Medulla oblongata (tissue), 1 donor: ENCODE measurements around the gene BRICD5.

Source experiments
- DNase-seq: peaks from one replicate; pipeline ENCODE4 v3.0.0-alpha.2; 2015; ENCODE audit errors: extremely low spot score

BRICD5 gene

DNA sequence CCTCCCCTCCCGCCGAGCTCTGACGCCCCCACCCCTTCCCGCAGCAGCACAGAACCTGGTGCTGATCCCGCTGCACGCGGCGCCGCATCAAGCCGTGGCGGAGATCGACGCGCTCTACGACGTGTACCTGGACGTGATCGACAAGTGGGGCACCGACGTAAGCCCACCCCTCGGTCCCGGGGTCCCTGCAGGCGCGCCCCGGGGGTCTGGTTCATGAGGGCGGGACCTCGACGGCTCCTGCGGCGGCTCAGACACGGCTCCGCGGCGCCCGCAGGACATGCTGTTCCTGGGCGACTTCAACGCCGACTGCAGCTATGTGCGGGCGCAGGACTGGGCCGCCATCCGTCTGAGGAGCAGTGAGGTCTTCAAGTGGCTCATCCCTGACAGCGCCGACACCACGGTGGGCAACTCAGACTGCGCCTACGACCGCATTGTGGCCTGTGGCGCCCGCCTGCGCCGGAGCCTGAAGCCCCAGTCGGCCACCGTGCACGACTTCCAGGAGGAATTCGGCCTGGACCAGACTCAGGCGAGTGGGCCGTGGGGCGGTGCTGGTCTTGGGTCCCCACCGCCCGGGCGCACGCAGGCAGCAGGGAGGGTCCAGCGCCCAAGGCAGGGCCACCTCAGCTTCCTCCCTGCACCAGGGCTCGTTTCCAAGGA is 27.0 kb upstream of the BRICD5 start:
- no peak for DNase-seq

DNA sequence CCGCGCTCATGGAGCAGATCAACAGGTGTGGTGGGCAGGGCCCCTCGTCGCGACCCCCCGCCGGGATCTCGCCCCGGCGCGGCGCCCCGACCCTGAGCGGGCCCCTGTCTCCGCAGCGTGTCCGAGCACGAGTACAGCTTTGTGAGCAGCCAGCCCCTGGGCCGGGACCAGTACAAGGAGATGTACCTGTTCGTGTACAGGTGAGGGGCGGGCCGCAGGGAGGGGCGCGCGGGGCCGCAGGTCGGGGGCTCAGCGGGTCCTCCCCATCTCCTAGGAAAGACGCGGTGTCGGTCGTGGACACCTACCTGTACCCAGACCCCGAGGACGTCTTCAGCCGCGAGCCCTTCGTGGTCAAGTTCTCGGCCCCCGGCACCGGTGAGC is 26.4 kb upstream of the BRICD5 start:
- no peak for DNase-seq

DNA sequence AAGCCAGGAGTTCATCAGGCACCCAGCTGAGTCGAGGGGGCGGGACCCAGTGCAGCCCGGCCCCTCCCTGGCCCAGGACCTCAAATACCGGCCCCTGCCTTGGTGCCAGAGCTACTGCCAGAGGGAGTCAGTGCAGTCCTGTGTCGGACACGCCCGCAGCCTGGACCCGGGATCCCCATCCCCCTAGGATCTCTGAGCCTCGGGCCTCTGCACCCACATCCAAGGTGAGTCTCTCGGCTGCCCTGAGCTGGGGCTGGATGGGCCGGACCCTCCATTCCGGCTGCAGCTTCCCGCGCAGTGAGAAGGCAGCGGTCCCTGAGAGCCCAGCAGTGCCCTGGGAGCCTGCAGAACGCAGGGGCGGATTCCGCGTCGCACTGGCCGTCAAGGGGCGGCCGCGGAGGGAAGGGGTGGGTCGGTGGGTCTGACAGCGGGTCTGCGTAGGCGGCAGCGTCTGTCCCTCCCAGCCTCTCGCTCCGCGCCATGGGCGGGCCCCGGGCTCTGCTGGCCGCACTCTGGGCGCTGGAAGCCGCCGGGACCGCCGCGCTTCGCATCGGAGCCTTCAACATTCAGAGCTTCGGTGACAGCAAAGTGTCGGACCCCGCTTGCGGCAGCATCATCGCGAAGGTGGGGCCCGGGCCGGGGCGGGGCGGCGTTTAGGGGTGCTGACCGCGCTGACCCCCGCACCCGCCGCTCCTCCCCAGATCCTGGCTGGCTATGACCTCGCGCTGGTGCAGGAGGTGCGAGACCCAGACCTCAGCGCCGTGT is 25.9 kb upstream of the BRICD5 start, which contains the start of gene DNASE1L2:
Gene DNASE1L2, plus strand, starts transcription at position 108 of the 765 bp plus-strand sequence. Its CDS starts 373 bp downstream, at position 481.
- DNase-seq: no peak

DNA sequence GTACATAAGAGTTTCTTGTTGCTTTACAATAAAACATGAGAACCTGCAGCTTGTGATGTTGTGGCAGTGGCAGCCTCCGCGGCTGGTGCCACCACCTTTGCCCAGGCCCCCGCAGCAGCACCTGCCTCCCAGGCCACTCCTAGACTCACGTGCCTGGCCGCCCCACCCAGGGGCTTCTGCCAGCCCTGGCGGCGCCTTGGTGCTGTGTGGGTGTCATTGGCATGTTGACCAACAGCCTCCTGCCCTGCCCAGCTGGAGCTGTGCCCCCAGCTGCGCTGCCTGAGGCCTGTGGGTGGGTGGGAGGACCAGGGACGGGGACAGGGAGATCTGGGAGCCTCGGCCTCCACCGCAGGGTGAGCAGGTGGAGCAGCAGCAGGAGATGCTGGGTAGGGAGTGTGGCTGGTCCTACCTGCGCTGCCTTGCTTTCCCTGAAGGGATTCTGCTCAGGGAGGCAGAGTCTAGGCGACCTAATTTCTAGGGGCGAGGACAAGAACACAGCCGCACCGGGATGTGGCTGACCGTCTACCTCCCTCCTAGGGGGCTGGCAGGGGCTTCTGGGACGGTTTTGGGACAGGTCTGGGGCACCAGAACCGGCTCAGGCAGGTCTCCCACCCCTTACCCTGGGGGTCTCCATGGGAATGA is 25.2 kb upstream of the BRICD5 start:
- DNase-seq: no peak

DNA sequence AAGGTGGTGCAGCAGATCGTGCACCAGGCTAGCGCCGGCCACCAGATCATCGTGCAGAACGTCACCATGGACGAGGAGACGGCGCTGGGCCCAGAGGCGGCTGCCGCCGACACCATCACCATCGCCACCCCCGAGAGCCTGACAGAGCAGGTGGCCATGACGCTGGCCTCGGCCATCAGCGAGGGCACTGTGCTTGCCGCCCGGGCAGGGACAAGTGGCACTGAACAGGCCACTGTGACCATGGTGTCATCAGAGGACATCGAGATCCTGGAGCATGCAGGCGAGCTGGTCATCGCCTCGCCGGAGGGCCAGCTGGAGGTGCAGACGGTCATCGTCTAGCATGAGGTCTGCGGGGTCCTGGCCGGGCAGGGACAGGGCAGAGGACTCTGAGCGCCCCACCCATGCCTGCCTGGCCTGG is 24.6 kb upstream of the BRICD5 start:
- DNase-seq: no peak

DNA sequence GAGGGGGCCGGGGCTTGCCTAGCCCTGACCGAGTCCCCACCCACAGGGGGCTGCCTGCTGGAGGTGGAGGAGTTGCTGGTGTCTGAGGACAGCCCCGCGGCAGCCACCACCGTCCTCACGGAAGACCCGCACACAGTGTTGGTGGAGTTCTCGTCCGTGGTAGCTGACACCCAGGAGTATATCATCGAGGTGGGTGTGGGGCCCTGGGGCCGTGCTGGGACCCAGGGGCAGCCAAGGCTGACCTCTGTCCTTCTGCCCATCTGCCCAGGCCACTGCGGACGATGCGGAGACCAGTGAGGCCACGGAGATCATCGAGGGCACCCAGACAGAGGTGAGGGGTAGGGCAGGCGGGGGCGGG is 24.1 kb upstream of the BRICD5 start:
- DNase-seq: no peak

DNA sequence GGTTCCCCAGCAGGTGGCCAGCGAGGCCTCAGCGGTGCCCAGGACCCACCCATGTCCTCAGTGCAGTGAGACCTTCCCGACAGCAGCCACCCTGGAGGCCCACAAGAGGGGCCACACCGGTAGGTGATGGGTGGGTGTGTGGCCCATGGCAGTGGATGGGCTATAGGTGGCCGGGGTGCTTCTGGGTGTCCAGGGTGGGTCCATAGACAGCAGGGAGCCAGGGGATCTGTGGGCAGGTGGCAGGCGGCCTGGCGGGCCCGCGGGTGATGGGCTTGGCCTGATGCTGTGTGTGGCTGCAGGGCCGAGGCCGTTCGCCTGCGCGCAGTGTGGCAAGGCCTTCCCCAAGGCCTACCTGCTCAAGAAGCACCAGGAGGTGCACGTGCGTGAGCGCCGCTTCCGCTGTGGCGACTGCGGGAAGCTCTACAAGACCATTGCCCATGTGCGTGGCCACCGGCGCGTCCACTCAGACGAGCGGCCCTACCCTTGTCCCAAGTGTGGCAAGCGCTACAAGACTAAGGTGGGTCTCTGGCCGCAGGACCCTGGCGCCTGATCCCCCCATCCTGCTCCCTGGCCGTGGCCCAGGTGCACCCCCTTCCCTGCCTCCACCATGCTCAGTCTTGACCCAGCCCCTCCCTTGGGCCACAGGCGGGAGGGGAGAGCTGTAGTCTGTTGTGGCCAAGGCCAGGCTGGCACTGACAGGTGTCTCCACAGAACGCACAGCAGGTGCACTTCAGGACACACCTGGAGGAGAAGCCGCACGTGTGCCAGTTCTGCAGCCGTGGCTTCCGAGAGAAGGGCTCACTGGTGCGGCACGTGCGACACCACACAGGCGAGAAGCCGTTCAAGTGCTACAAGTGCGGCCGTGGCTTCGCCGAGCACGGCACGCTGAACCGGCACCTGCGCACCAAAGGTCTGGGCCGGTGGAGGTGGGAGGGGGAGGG is 23.5 kb upstream of the BRICD5 start:
- no peak for DNase-seq

DNA sequence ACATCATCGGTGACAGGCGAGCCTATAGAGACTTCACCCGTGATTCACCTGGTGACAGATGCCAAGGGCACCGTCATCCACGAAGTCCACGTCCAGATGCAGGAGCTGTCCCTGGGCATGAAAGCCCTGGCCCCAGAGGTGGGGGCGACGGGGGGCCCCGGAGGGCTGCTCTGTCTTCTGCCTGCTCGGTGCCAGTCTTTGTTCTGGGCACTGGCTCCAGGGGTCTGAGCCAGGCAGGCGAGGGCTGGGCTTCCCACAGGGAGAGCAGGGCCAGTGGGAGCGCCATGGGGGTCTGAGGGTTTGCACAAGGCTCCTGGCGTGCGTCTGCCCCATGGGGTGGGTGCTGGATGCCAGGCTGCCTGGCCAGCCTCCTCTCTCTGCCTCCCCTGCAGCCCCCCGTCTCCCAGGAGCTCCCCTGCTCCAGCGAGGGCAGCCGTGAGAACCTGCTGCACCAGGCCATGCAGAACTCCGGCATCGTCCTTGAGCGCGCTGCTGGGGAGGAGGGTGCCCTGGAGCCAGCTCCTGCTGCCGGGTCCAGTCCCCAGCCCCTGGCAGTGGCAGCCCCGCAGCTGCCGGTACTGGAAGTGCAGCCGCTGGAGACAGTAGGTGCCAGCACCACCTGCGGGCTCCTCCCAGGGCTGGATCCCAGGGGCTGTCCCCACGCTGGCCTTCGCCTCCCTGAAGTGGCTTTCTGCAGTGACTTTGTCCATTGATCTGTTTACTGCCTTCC is 22.5 kb upstream of the BRICD5 start:
- DNase-seq: no peak

DNA sequence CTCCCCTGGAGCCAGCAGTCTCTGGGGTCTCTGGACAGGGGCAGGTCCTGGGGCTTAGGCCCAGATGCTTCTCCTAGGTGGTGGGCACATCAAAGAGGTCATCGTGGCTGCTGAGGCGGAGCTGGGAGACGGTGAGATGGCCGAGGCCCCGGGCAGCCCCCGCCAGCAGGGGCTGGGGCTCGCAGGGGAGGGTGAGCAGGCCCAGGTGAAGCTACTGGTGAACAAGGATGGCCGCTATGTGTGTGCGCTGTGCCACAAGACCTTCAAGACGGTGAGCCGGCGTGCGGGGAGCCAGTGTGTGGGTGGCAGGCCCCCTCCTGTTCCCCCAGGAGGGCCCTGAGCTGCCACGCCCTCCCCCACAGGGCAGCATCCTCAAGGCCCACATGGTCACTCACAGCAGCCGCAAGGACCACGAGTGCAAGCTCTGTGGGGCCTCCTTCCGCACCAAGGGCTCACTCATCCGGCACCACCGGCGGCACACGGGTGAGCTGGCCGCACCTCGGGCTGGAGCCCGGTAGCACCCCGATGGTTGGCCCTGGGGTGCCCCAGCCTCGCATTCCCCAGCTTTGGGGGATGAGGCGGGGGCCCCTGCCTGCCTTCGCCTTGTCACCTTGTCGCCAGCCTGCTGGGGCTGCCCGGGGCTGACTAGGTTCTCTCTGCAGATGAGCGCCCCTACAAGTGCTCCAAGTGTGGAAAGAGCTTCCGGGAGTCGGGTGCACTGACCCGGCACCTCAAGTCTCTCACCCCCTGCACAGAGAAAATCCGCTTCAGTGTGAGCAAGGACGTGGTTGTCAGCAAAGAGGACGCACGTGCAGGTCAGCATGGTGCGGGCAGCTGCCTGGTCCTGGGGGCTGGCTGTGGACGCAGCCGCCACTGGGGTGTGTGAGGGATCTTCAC is 21.7 kb upstream of the BRICD5 start:
- DNase-seq: no peak

DNA sequence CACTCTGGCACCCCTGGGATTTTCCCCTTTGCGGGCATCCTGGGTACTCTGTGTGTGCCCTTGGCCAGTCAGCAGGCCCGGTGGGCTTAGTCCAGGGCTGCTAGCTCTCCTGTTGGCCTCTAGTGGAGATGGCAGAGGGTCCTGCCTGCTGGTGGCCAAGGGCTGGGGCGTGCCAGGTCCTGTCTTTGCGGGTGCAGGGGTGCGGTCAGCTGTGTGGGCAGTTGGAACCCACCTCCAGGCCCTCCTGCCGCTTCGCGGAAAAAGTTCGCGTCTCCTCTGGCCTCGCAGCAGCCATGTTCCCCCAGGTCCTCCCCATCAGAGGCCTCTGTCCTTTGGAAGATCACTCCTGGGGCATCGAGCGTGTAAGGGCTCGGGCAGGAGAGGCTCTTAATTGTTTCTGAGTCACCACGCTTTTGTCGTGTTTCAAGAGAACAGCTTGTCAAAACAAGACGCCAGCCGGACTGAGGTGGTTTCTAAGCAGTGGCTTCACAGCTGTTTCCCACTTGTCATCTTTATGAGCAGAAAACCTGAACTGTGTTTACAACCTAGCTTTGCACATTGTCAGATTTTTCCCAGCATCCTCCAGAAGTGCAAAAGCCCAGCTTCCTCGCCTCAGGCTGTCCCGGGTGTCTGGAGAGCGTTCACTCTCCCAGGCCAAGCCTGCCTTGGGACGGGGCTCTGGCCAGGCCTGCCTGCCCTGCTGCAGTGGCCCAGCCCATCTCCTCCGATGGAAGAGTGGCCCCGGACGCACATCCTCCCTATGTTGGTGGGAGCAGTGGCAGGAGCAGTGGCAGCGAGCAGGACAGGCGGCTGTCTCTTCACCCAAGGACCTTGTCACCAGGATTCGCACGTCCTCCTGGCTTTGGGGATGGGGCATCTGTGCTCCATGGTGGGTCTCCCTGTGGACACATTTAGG is 20.6 kb upstream of the BRICD5 start:
- no peak for DNase-seq

DNA sequence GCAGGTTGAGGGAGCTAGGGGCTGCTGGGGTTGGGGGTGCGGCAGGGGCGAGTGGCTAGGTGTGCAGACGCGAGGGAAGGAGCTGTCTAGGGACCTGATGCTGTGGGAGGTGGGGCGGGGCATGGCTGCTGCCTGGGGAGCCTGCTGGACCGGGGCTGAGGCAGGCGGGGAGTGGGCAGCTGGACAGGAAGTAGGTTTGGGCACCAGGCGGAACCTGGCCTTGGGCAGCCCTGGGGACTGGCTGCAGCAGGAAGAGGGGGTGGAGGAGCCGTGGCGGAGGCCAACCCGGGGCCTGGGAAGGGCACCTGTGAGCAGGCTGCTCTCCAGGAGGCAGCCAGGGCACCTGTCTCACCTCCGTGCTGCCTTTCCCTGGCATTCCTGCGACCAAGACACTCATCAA is 19.7 kb upstream of the BRICD5 start:
- DNase-seq: no peak

DNA sequence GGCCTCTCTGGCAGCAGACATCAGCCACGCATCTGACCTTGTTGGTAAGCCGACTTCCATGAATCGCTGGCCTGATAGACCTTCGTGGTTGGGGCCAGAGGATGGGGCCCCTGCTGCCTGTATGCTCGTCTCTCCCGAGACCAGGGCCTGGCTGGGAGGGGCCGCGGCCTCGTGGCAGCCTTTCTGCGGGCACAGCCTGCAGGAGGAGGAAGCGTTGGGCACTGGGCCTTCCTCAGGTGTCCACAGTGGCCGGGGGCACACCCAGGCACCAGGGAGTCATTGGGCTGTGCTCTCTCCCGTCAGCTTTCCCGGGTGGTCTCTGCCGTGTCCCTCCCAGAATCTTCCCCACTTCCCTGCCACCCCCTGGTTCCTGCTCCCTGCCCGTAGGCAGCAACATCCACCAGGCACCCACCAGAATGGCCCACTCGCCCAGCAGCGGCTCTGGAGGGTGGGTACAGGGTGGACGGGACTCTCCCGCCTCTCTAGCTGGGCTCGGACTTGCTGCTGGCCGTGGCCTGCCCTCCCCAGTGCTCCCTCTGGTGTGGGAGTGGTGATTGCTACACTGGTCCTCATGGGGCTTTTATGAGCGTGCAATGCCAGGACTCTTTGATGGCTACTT is 19.1 kb upstream of the BRICD5 start:
- DNase-seq: no peak

DNA sequence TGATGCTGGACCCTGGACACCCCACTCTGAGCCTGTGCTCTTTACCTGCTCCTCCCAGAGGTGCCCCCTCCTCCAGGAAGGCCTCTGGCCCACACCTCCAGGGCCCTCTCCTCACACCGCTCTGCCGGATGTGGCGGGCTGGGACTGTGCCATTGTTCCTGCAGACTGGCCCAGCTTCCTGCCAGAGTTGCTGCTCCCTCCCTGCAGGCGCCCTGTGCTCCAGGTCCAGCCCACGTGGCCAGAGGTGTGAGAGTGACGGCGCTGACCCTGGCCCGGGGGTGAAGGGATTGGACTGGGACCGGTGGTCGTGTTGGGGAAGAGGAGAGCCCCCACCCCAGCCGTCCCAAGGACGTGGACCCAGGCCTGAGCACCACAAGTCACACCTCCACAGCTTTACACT is 18.4 kb upstream of the BRICD5 start:
- DNase-seq: no peak

DNA sequence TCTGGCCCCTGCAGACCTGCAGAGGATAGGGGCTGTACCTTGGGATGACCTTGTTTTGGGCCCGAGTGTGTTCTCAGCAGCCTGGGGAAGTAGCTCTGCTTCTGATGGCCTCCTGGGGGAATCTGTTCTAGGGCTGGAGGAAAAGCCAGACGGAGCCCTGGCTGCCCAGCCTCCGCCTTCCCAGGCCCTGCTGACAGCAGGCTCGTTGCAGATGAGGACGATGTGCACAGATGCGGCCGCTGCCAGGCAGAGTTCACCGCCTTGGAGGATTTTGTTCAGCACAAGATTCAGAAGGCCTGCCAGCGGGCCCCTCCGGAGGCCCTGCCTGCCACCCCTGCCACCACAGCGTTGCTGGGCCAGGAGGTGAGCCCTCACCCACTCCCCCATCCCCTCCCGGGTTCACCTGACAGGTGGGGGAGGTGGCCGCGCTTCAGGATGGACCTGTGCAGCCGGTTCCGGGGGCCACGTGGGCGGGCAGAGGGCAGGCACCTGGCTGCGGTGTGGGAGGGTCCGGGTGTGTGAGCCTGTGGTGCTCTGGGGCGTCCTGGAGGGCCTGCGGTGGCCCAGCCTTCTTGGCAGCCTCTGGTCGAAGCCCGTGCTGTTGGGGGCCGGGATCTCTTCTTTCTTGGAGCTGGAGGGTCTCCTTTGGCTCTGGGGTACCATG is 17.6 kb upstream of the BRICD5 start:
- DNase-seq: no peak

DNA sequence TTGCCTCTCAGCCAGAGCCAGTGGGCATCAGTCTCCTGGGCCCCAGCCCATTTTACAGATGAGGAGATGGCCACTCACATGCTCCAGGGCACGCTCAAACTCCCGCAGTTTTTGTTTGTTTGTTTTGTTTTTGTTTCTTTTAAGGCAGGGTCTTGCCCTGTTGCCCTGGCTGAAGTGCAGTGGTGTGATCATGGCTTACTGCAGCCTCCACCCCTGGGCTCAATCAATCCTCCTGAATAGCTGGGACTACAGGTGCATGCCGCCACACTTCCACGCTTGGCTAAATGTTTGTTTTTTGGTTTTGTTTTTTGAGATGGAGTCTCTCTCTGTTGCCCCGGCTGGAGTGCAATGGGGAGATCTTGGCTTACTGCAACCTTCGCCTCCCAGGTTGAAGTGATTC is 16.3 kb upstream of the BRICD5 start:
- DNase-seq: no peak

DNA sequence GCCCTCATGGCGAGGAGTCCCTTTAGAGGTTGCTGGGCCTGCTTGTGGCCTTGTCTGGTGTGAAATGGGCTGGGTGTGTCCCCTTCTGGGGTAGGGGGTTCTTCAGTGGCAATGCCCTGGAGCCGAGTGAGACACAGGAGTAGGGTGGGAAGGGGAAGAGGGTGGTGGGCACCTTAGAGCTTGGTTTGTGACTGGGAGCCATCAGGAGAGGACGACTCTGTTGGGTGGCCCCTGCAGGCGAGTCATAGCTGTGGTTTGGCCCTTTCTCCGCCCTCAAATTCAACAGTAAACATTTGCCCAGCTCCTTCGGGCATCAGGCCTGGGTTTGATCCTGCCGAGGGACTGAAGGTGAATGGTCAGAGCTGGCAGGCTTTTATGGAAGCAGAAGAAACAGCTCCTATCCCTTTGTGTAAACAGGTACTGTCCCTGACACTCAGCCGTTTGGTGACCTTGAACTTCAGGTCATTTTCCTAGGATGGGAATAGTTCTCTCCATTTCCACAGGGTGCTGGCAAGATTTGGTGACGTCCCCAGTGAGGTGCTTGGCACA is 15.7 kb upstream of the BRICD5 start:
- no peak for DNase-seq

DNA sequence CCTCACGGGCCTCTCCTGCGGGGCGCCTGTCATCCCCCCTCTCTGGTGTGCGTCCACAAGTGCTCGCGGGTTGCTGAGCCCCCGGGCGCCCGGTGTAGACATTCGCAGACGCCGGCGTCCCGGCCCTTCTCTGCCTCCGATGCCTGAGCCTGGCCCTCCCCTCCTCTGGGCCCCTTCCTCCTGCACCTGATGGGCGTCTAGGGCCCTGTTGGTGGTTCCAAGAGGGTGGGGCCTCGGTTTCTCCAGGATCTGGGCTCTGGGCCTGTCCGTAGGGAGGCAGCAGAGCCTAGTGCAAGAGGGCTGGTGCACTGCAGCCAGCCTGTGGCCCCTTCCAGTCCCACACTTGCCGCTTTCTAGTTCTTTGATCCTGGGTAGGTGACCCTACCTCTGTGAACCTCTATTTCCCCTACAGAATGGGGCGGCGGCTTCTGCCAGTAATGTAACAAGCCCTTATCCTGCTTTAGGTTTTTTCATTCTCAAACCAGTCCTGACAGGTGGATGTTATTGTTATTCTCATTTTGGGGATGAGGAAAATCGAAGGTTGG is 13.4 kb upstream of the BRICD5 start:
- peak; percentile 48 for DNase-seq
